H1 (cell line): ENCODE measurements around the gene CNTN5. TPM values are rescaled to one million over a fixed set of nuclear protein-coding genes. Genes with fewer than 3 reads are reported as not detected.
"Not testable (repeated sequence)": the region's sequence is repeated elsewhere in the genome, so short reads cannot be mapped to it uniquely, and the experiment has no call there.

Experiments
- CTCF ChIA-PET: fragments of 300-600 bp; sonication (Branson Sonifier 250); formaldehyde crosslinking; loops from one replicate; lab custom pipeline; 2021; ENCODE audit not compliant: partially characterized antibody; lab: Charles Lee
- POLR2A ChIA-PET: fragments of 300-600 bp; sonication (Branson Sonifier 250); formaldehyde crosslinking; loops from one replicate; lab custom pipeline; 2021; ENCODE audit warnings: inconsistent platforms; ENCODE audit not compliant: partially characterized antibody; lab: Charles Lee
- DNase-seq, 2 experiments: peaks; one replicate each; pipeline versions ENCODE4 v3.0.0 to v3.0.0-alpha.2; 2010 to 2022; ENCODE audit warnings: low spot score in 2 of 2, low read depth in 1 of 2, mixed read lengths in 1 of 2
- FAIRE-seq: peaks from 2 replicates; lab custom pipeline; 2011; peaks lifted over from hg19 to GRCh38; lab: Jason Lieb, UNC
- H2AFZ ChIP-seq: 2 replicates; pipeline ENCODE4 v1.8.1; 2012; ENCODE audit warnings: low read length, inconsistent platforms
- H2AK5ac ChIP-seq: 2 replicates; pipeline ENCODE4 v1.6.1; 2013; ENCODE audit warnings: low read depth, low read length
- H2BK120ac ChIP-seq: replicated peaks from 2 replicates; pipeline ENCODE3; 2013; ENCODE audit warnings: low read depth, low read length, inconsistent platforms
- H2BK12ac ChIP-seq: 2 replicates; pipeline ENCODE4 v1.6.1; 2013; ENCODE audit warnings: low read depth, low read length
- H2BK15ac ChIP-seq: 2 replicates; pipeline ENCODE4 v1.6.1; 2013; ENCODE audit warnings: low read length
- H2BK20ac ChIP-seq: 2 replicates; pipeline ENCODE4 v1.6.1; 2013; ENCODE audit warnings: low read length
- H2BK5ac ChIP-seq: 2 replicates; pipeline ENCODE4 v1.6.1; 2013; ENCODE audit warnings: low read depth, low read length
- H3K14ac ChIP-seq: 2 replicates; pipeline ENCODE4 v1.6.1; 2013; ENCODE audit warnings: inconsistent platforms; ENCODE audit not compliant: insufficient read length
- H3K18ac ChIP-seq: 2 replicates; pipeline ENCODE4 v1.6.1; 2013; ENCODE audit warnings: low read length; ENCODE audit errors: extremely low read depth
- H3K23ac ChIP-seq: 2 replicates; pipeline ENCODE4 v1.6.1; 2013; ENCODE audit warnings: inconsistent platforms; ENCODE audit not compliant: insufficient read length
- H3K23me2 ChIP-seq: 2 replicates; pipeline ENCODE4 v1.6.1; 2013; ENCODE audit warnings: low read depth, low read length
- H3K27ac ChIP-seq: 2 replicates; pipeline ENCODE4 v1.6.1; 2011; ENCODE audit warnings: low read depth, low read length, inconsistent platforms
- H3K27me3 ChIP-seq, 4 experiments: replicated peaks in 1 of 4; 1 replicate in 1 of 4; 2 replicates in 3 of 4; pipeline versions ENCODE4 v1.6.1 to v1.8.1; 2011 to 2013; ENCODE audit warnings: low read length in 3 of 4, mild to moderate bottlenecking in 3 of 4, inconsistent platforms in 2 of 4, mixed read lengths in 2 of 4, moderate library complexity in 1 of 4; ENCODE audit not compliant: control insufficient read depth in 3 of 4, insufficient read depth in 3 of 4; ENCODE audit errors: extremely low read depth in 1 of 4
- H3K36me3 ChIP-seq, 4 experiments: 2 replicates each; pipeline versions ENCODE4 v1.6.1 to v1.8.1; 2011 to 2013; ENCODE audit warnings: mild to moderate bottlenecking in 4 of 4, low read length in 3 of 4, moderate library complexity in 2 of 4, control low read depth in 1 of 4, inconsistent platforms in 1 of 4; ENCODE audit not compliant: insufficient read depth in 4 of 4, control insufficient read depth in 2 of 4
- H3K4ac ChIP-seq: replicated peaks from 2 replicates; pipeline ENCODE3; 2013; ENCODE audit warnings: low read length, low read depth, mixed read lengths, inconsistent platforms; ENCODE audit not compliant: insufficient read length
- H3K4me1 ChIP-seq, 4 experiments: replicated peaks in 1 of 4; 1 replicate in 1 of 4; 2 replicates in 3 of 4; pipeline versions ENCODE4 v1.6.1 to v1.8.1; 2011 to 2013; ENCODE audit warnings: low read length in 3 of 4, inconsistent platforms in 2 of 4, mixed read lengths in 1 of 4; ENCODE audit not compliant: insufficient read depth in 4 of 4, control insufficient read depth in 3 of 4
- H3K4me2 ChIP-seq, 2 experiments: 2 replicates each; pipeline versions ENCODE4 v1.6.1 to v1.8.1; 2011 to 2013; ENCODE audit warnings: low read depth in 2 of 2, low read length in 2 of 2, control low read depth in 1 of 2, inconsistent platforms in 1 of 2, mild to moderate bottlenecking in 1 of 2; ENCODE audit not compliant: insufficient read depth in 1 of 2
- H3K4me3 ChIP-seq, 4 experiments: fragments of 200-600, 300-600 bp in 1 of 4; sonication (generic), shearing (Covaris generic), sonication (Bioruptor Twin) in 1 of 4; 2 replicates each; pipeline versions ENCODE4 v1.5.1 to v1.8.1; 2011 to 2016; ENCODE audit warnings: low read length in 4 of 4, low read depth in 3 of 4, control low read depth in 2 of 4, inconsistent platforms in 2 of 4, mild to moderate bottlenecking in 2 of 4, mixed read lengths in 1 of 4, moderate library complexity in 1 of 4; ENCODE audit not compliant: insufficient read depth in 2 of 4; ENCODE audit errors: extremely low read depth in 1 of 4
- H3K56ac ChIP-seq: replicated peaks from 2 replicates; pipeline ENCODE3; 2013; ENCODE audit warnings: low read depth, mild to moderate bottlenecking, mixed read lengths, low read length, inconsistent platforms; ENCODE audit not compliant: insufficient read length
- H3K79me1 ChIP-seq: 2 replicates; pipeline ENCODE4 v1.6.1; 2013; ENCODE audit warnings: low read depth, low read length, control low read depth
- H3K79me2 ChIP-seq, 2 experiments: 2 replicates each; pipeline versions ENCODE4 v1.6.1 to v1.8.1; 2012 to 2013; ENCODE audit warnings: low read length in 2 of 2, mild to moderate bottlenecking in 2 of 2, inconsistent platforms in 1 of 2; ENCODE audit not compliant: insufficient read depth in 2 of 2, control insufficient read depth in 1 of 2
- H3K9ac ChIP-seq, 4 experiments: replicated peaks in 1 of 4; 1 replicate in 1 of 4; 2 replicates in 3 of 4; pipeline versions ENCODE4 v1.6.1 to v1.8.1; 2011 to 2013; ENCODE audit warnings: low read depth in 3 of 4, low read length in 3 of 4, control low read depth in 2 of 4, mild to moderate bottlenecking in 2 of 4, moderate library complexity in 2 of 4, inconsistent platforms in 1 of 4; ENCODE audit errors: extremely low read depth in 1 of 4
- H3K9me3 ChIP-seq, 2 experiments: 2 replicates each; pipeline versions ENCODE4 v1.6.1 to v1.8.1; 2012 to 2013; ENCODE audit warnings: mild to moderate bottlenecking in 2 of 2, moderate library complexity in 2 of 2, control low read depth in 1 of 2, inconsistent platforms in 1 of 2, low read depth in 1 of 2, low read length in 1 of 2, mixed read lengths in 1 of 2; ENCODE audit not compliant: insufficient read depth in 2 of 2
- H4K20me1 ChIP-seq, 2 experiments: replicated peaks in 1 of 2; 2 replicates each; pipeline versions ENCODE3 to v1.8.1; 2011 to 2013; ENCODE audit warnings: inconsistent platforms in 2 of 2, low read length in 2 of 2, mild to moderate bottlenecking in 1 of 2; ENCODE audit not compliant: insufficient read depth in 2 of 2, control insufficient read depth in 1 of 2
- H4K5ac ChIP-seq: 2 replicates; pipeline ENCODE4 v1.6.1; 2013; ENCODE audit warnings: low read length, low read depth, mixed read lengths, inconsistent platforms; ENCODE audit not compliant: insufficient read length
- H4K8ac ChIP-seq: 2 replicates; pipeline ENCODE4 v1.8.0; 2013; ENCODE audit warnings: mild to moderate bottlenecking, moderate library complexity, low read length, inconsistent platforms; ENCODE audit not compliant: insufficient read depth; ENCODE audit errors: extremely low read depth
- H4K91ac ChIP-seq: replicated peaks from 2 replicates; pipeline ENCODE3; 2013; ENCODE audit warnings: low read length, mixed read lengths, inconsistent platforms; ENCODE audit not compliant: insufficient read length
- CTCF ChIP-seq, 3 experiments: IDR thresholded peaks; 1 replicate in 2 of 3; 2 replicates in 1 of 3; pipeline versions ENCODE4 v1.5.1 to v1.6.1; 2011; ENCODE audit warnings: low read length in 3 of 3, mild to moderate bottlenecking in 3 of 3, inconsistent platforms in 2 of 3, low read depth in 1 of 3, moderate library complexity in 1 of 3; ENCODE audit not compliant: insufficient read depth in 1 of 3; ENCODE audit errors: control extremely low read depth in 1 of 3
- RAD21 ChIP-seq, 2 experiments: IDR thresholded peaks in 1 of 2; conservative IDR thresholded peaks in 1 of 2; 2 replicates each; pipeline ENCODE4 v1.6.1; 2011; ENCODE audit warnings: low read depth in 2 of 2, low read length in 2 of 2, improper control_type of control experiment in 1 of 2, inconsistent platforms in 1 of 2, mild to moderate bottlenecking in 1 of 2, moderate library complexity in 1 of 2
- WGBS, 2 experiments: shearing (Covaris generic) in 1 of 2; methylation state at CpG; one replicate each; pipeline versions ENCODE4 v1.1.6 to v1.1.7; 2013 to 2015; ENCODE audit warnings: low lambda C conversion rate in 2 of 2, mixed read lengths in 2 of 2, inconsistent platforms in 1 of 2, low coverage in 1 of 2, missing lambda C conversion rate in 1 of 2; ENCODE audit not compliant: insufficient replicate concordance in 2 of 2, insufficient coverage in 1 of 2, insufficient read length in 1 of 2; ENCODE audit errors: extremely low coverage in 1 of 2, missing lambda C conversion rate in 1 of 2; 5-methylcytosine and 5-hydroxymethylcytosine counted together
- polyA plus RNA-seq, 7 experiments: library from polyadenylated mRNA; depleted of rRNA in 3 of 7; stranded (reverse) in 5 of 7; unstranded in 2 of 7; fragments of >200 nt in 5 of 7; fragments of 200-250 nt in 2 of 7; gene quantifications; 1 replicate in 5 of 7; 2 replicates in 1 of 7; 4 replicates in 1 of 7; pipeline versions ENCODE4 v1.2.1 to v1.2.3, GENCODE V29; 2011 to 2013; ENCODE audit warnings: missing spikeins in 2 of 7, mixed read lengths in 2 of 7
- total RNA-seq: library from RNA; stranded (reverse); fragmentation: NEBNext Ultra II Directional; extraction: Animal tissue kit (Norgen Biotek cat#: 25700); gene quantifications from 2 replicates; pipeline ENCODE4 v1.2.1, GENCODE V29; 2021

The CNTN5 gene
- total and polyA plus RNA-seq, 2 of the 8 experiments (the other 6 are each of a cell fraction or from before 2014, with no cell fraction given) = not detected

DNA sequence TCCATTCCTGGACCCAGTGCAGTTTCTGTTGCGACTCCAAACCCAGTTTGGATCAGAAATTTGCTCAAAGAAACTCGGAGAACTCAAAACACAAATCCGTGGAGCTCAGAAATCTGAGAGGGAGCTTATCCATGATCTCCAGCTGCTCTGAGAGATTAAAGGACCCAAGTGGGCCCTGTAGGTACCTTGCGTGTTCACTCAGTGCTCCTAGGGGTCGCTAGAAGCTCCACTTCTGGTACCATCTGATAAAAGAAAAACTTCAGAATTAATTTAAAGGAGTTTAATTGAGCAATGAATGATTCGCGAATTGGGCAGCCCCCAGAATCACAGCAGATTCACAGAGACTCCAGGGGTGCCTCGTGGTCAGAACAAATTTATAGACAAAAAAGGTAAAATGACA is 277.2 kb downstream of the CNTN5 start:
- peak in 2 of 3 experiments; percentile 9 to 27; a peak in 2 of 4 replicates for TF ChIP-seq CTCF (IDR thresholded peaks at IDR 0.05; ENCODE audit: control extremely low read depth in 1 of 3, insufficient read depth in 1 of 3, low read depth in 1 of 3, low read length in 3 of 3)
- peak; percentile 53 to 57 for TF ChIP-seq RAD21 (IDR thresholded peaks at IDR 0.05 in 1 of 2, conservative IDR thresholded peaks at IDR 0.05 in 1 of 2; ENCODE audit: low read depth in 2 of 2, low read length in 2 of 2)
- H3K9ac ChIP-seq, H4K20me1 ChIP-seq, H2BK120ac ChIP-seq, H3K4ac ChIP-seq, H3K36me3 ChIP-seq, H4K91ac ChIP-seq, H3K4me2 ChIP-seq, H2BK5ac ChIP-seq, H4K5ac ChIP-seq, H3K79me2 ChIP-seq, H3K4me3 ChIP-seq, H2BK12ac ChIP-seq, H4K8ac ChIP-seq, DNase-seq, H2BK20ac ChIP-seq, H3K23ac ChIP-seq, H3K9me3 ChIP-seq, H3K23me2 ChIP-seq, FAIRE-seq, H3K79me1 ChIP-seq, H3K56ac ChIP-seq, H3K14ac ChIP-seq, H3K27ac ChIP-seq, H3K27me3 ChIP-seq, H2BK15ac ChIP-seq, H3K4me1 ChIP-seq, H2AFZ ChIP-seq, H2AK5ac ChIP-seq, H3K18ac ChIP-seq: not testable (repeated sequence)
- 73% methylated on average over 8 of the region's 8 CpGs; no CpG with 5 or more reads in 1 of the 2 experiments for WGBS, 2 experiments
- CTCF ChIA-PET = interaction anchor here (0.6 to 1.5 kb wide), 11 partner anchors 9 to 1276 kb away, joined by 3 to 5 read pairs (median 3); no protein-coding TSS in a partner anchor
- POLR2A ChIA-PET = interaction anchor here (1.3 kb wide), 1 partner anchor 433 kb away, joined by 3 read pairs; no protein-coding TSS in a partner anchor
